ENCODE measurements around the gene PRG2. TPM values are rescaled to one million over a fixed set of nuclear protein-coding genes. Genes with fewer than 3 reads are reported as not detected.

Gene PRG2
- total and polyA plus RNA-seq, 2 of the 4 experiments (the other 2 are of a cell fraction), result not detected

DNA sequence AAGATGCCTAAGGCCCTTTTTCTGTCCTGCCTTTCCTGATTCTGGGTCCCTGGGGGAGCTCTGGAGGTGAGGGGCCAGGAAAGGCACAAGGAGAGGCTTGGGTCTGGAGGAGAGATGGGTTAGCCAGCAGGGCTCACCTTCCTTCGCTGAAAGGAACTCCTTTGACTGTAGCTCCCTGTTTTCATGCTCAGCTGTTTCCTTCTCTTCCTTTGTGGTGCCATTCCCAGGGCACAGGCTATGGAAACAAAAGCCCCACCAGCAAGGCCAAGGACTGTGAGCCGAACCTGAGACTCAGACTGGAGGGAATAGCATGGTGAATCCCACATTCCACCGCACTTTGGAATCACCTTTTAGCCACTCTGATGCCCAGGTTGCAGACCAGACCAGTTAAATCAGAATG lies 26.0 kb upstream of the PRG2 start:
- Histone ChIP-seq H2BK120ac (ENCODE audit: low read depth, low read length) (no peak overlapping the region), H4K20me1 (ENCODE audit: insufficient read depth, low read length) (no peaks in the 10 kb centered on the region), H4K8ac (ENCODE audit: low read depth in 2 of 2, low read length in 2 of 2) (no peak overlapping the region), H3K79me1 (ENCODE audit: low read depth in 1 of 2, low read length in 2 of 2) (no peaks in the 10 kb centered on the region), H2AK9ac (replicated peaks; ENCODE audit: low read depth, low read length, poor library complexity) (no peak overlapping the region), H3K36me3 (ENCODE audit: control insufficient read depth, insufficient read depth, low read length) (peaks cover 28% of the 10 kb centered on the region), H3K18ac (ENCODE audit: low read depth, low read length) (no peak overlapping the region), H2BK5ac (ENCODE audit: low read depth, low read length, poor library complexity, severe bottlenecking) (no peak overlapping the region), H3K27me3 (ENCODE audit: control insufficient read depth, insufficient read depth, low read length) (no peaks in the 10 kb centered on the region), H3K9me3 (ENCODE audit: control insufficient read depth, insufficient read depth, low read length) (no peaks in the 10 kb centered on the region), H3K4ac (ENCODE audit: low read depth, low read length) (no peak overlapping the region), H4K5ac (ENCODE audit: low read depth, low read length) (no peak overlapping the region), H3K56ac (ENCODE audit: extremely low read depth, insufficient read depth, low read length) (no peak overlapping the region), H2AFZ (replicated peaks; ENCODE audit: low read length, poor library complexity) (no peak overlapping the region), H4K91ac (ENCODE audit: insufficient read depth, low read depth, low read length) (no peak overlapping the region), H3K27ac (ENCODE audit: insufficient read depth, low read length) (no peak overlapping the region), H3K9ac (ENCODE audit: low read depth, low read length) (no peak overlapping the region), H2AK5ac (ENCODE audit: low read depth, low read length) (no peak overlapping the region), H2BK20ac (ENCODE audit: low read depth, low read length) (no peak overlapping the region), H3K14ac (replicated peaks; ENCODE audit: low read depth, low read length) (no peak overlapping the region), H3K4me3 (ENCODE audit: insufficient read depth, low read depth, low read length) (no peak overlapping the region), H3K9me1 (ENCODE audit: insufficient read depth, low read length) (no peaks in the 10 kb centered on the region; the same call in 1 of the 2 replicates), H3K4me2 (ENCODE audit: low read depth, low read length) (no peak overlapping the region), H2BK15ac (ENCODE audit: low read depth, low read length) (no peak overlapping the region), H3K23ac (ENCODE audit: low read depth, low read length) (no peak overlapping the region), H3K4me1 (ENCODE audit: control insufficient read depth, insufficient read depth, low read length) (no peaks in the 10 kb centered on the region)
- TF ChIP-seq, protein P1, sequence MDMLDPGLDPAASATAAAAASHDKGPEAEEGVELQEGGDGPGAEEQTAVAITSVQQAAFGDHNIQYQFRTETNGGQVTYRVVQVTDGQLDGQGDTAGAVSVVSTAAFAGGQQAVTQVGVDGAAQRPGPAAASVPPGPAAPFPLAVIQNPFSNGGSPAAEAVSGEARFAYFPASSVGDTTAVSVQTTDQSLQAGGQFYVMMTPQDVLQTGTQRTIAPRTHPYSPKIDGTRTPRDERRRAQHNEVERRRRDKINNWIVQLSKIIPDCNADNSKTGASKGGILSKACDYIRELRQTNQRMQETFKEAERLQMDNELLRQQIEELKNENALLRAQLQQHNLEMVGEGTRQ (IDR thresholded peaks at IDR 0.05; ENCODE audit: low read depth, low read length), result no peak
- TF ChIP-seq, protein P2, sequence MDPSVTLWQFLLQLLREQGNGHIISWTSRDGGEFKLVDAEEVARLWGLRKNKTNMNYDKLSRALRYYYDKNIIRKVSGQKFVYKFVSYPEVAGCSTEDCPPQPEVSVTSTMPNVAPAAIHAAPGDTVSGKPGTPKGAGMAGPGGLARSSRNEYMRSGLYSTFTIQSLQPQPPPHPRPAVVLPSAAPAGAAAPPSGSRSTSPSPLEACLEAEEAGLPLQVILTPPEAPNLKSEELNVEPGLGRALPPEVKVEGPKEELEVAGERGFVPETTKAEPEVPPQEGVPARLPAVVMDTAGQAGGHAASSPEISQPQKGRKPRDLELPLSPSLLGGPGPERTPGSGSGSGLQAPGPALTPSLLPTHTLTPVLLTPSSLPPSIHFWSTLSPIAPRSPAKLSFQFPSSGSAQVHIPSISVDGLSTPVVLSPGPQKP (IDR thresholded peaks at IDR 0.05; ENCODE audit: borderline replicate concordance, low read depth, low read length), result no peak
- TF ChIP-seq RCOR1 (IDR thresholded peaks at IDR 0.05; ENCODE audit: insufficient replicate concordance, low read length) (no peak), MXI1 (IDR thresholded peaks at IDR 0.05; ENCODE audit: borderline replicate concordance, low read depth, low read length) (no peak), CEBPB (IDR thresholded peaks at IDR 0.05; ENCODE audit: low read depth, low read length) (no peak), FOS (IDR thresholded peaks at IDR 0.05; ENCODE audit: low read depth, low read length) (no peak), MAFK (IDR thresholded peaks at IDR 0.05; ENCODE audit: low read depth, low read length) (no peak), MAZ (IDR thresholded peaks at IDR 0.05; ENCODE audit: borderline replicate concordance, low read depth, low read length) (no peak), RAD21 (IDR thresholded peaks at IDR 0.05; ENCODE audit: low read length) (no peak), CHD1 (IDR thresholded peaks at IDR 0.05; ENCODE audit: low read depth, low read length) (no peak), BHLHE40 (IDR thresholded peaks at IDR 0.05; ENCODE audit: low read depth, low read length) (no peak), SMC3 (IDR thresholded peaks at IDR 0.05; ENCODE audit: low read depth, low read length) (no peak), POLR2A (IDR thresholded peaks at IDR 0.05; ENCODE audit: low read depth, low read length) (no peak), NFE2L2 (IDR thresholded peaks at IDR 0.05; ENCODE audit: low read depth, low read length) (no peak), RFX5 (IDR thresholded peaks at IDR 0.05; ENCODE audit: low read depth, low read length) (no peak)
- TF ChIP-seq, protein P3, sequence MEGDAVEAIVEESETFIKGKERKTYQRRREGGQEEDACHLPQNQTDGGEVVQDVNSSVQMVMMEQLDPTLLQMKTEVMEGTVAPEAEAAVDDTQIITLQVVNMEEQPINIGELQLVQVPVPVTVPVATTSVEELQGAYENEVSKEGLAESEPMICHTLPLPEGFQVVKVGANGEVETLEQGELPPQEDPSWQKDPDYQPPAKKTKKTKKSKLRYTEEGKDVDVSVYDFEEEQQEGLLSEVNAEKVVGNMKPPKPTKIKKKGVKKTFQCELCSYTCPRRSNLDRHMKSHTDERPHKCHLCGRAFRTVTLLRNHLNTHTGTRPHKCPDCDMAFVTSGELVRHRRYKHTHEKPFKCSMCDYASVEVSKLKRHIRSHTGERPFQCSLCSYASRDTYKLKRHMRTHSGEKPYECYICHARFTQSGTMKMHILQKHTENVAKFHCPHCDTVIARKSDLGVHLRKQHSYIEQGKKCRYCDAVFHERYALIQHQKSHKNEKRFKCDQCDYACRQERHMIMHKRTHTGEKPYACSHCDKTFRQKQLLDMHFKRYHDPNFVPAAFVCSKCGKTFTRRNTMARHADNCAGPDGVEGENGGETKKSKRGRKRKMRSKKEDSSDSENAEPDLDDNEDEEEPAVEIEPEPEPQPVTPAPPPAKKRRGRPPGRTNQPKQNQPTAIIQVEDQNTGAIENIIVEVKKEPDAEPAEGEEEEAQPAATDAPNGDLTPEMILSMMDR (conservative IDR thresholded peaks at IDR 0.05; ENCODE audit: low read depth, low read length), result no peak
- dilution Hi-C loops (cut with HindIII; ENCODE audit: low sequenced_read_pairs, unreplicated experiment) (no loop called here), in situ Hi-C loops (cut with MboI; ENCODE audit: low sequenced_read_pairs) (no loop called here), intact Hi-C loops (cut with micrococcal nuclease) (no loop called here)
- WGBS, 2 experiments (ENCODE audit: extremely low coverage in 2 of 2, insufficient read length in 1 of 2), result no CpG with 5 or more reads among the region's 3 CpGs
- POLR2A ChIA-PET (ENCODE audit: unreplicated experiment), result no interaction called here
- ATAC-seq (ENCODE audit: low read depth) (no peak), DNase-seq (no peak)
- CTCF ChIA-PET, result no interaction called here
- no TSS peak for BruUV-seq (replicated peaks)
